ENCODE results near the gene KIR2DL3.
"Not testable (repeated sequence)": the region's sequence is repeated elsewhere in the genome, so short reads cannot be mapped to it uniquely, and the experiment has no call there.

Gene KIR2DL3

DNA sequence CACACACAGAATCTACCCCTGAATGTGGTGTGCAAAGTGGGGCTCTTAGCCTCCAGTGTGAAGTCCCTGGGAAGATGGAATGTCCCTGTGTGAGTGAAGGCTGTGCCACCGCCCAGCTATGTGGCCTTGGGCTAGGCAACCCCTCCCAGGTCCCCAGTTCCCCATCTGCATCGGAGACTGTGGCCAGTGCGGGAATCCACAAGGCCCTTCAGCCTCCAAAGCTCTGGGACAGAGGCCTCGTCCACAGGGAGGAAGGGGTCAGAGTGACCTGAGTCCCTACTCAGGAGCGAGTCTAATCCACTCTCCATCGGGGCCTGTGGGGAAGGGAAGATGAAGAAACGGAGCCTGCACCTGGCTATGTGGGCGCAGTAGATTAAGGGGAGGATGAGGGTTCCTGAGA is 33.4 kb upstream of the KIR2DL3 start:
- POLR2A ChIA-PET = no interaction called here
- DNase-seq (ENCODE audit: low read depth, low spot score) = no peak
- H3K4me3 ChIP-seq (ENCODE audit: low read depth, low read length) = no peak overlapping the region
- CTCF ChIA-PET = no interaction called here
- no peak for TF ChIP-seq CTCF (IDR thresholded peaks at IDR 0.05; ENCODE audit: insufficient read depth, low read length, missing control alignments)

GRCh38 chr19:54707962-54708361 is 30.4 kb upstream of the KIR2DL3 start:
- TF ChIP-seq CTCF (IDR thresholded peaks at IDR 0.05; ENCODE audit: insufficient read depth, low read length, missing control alignments) = no peak
- CTCF ChIA-PET = no interaction called here
- DNase-seq (ENCODE audit: low read depth, low spot score) = no peak
- no peak overlapping the region for H3K4me3 ChIP-seq (ENCODE audit: low read depth, low read length)
- POLR2A ChIA-PET = no interaction called here

DNA sequence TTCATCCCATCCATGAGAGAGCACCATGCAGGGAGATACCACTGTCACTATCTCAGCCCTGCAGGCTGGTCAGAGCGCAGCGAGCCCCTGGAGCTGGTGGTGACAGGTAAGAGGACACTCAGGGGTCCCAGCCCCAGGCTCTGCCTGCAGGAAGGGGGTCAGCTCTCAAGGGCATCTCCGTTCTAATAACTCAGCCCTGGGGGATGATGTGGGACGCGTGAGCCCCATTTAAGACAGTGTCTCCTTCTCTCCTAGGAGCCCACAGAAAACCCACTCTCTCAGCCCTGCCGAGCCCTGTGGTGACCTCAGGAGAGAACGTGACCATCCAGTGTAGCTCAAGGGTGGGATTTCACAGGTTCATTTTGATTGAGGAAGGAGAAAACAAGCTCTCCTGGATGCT is 29.5 kb upstream of the KIR2DL3 start:
- ChIA-PET POLR2A (no interaction called here), CTCF (no interaction called here)
- DNase-seq (ENCODE audit: low read depth, low spot score) = no peak
- H3K4me3 ChIP-seq (ENCODE audit: low read depth, low read length) = no peak overlapping the region
- no peak for TF ChIP-seq CTCF (IDR thresholded peaks at IDR 0.05; ENCODE audit: insufficient read depth, low read length, missing control alignments)

- CTCF ChIA-PET = no interaction called here
- no peak for DNase-seq (ENCODE audit: low read depth, low spot score)
- TF ChIP-seq CTCF (IDR thresholded peaks at IDR 0.05; ENCODE audit: insufficient read depth, low read length, missing control alignments) = no peak
- POLR2A ChIA-PET = no interaction called here
- no peak overlapping the region for H3K4me3 ChIP-seq (ENCODE audit: low read depth, low read length)
These were observed 28.9 kb upstream of the KIR2DL3 start for GRCh38 chr19:54709212-54709948.

GRCh38 chr19:54709956-54710355 is 28.4 kb upstream of the KIR2DL3 start:
- CTCF ChIA-PET; DNase-seq (ENCODE audit: low read depth, low spot score); POLR2A ChIA-PET; H3K4me3 ChIP-seq (ENCODE audit: low read depth, low read length): not testable (repeated sequence)

DNA sequence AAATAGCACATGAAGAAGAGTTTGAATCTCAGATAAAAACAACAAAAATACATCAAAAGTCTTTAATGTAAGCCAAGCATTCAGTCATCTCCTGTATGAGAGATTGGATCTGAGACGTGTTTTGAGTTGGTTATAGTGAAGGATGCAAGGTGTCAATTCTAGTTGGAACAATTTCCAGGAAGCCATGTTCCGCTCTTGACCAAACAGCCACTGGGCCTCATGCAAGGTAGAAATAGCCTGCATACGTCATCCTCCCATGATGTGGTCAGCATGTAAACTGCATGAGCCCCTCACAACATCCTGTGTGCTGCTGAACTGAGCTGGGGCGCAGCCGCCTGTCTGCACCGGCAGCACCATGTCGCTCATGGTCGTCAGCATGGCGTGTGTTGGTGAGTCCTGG is 14.2 kb upstream of the KIR2DL3 start, which contains the start of gene KIR3DL3:
Gene KIR3DL3, plus strand, starts transcription at position 301 of the 400 bp plus-strand sequence. Its CDS starts 55 bp downstream, at position 356.
- TF ChIP-seq CTCF (IDR thresholded peaks at IDR 0.05; ENCODE audit: insufficient read depth, low read length, missing control alignments) = no peak
- CTCF ChIA-PET = no interaction called here
- POLR2A ChIA-PET = no interaction called here
- no peak for DNase-seq (ENCODE audit: low read depth, low spot score)
- no peak within 1 kb of the TSS for H3K4me3 ChIP-seq (ENCODE audit: low read depth, low read length)

DNA sequence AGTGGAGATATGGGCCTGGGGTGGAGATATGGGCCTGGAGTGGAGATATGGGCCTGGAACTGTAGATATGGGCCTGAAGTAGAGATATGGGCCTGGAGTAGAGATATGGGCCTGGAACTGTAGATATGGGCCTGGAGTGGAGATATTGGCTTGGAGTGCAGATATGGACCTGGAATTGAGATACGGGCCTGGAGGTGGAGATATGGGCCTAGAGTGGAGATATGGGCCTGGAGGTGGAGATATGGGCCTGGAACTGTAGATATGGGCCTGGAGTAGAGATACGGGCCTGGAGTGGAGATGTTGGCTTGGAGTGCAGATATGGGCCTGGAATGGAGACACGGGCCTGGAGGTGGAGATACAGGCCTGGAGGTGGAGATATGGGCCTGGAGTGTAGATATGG is 13.7 kb upstream of the KIR2DL3 start:
- CTCF ChIA-PET = no interaction called here
- DNase-seq (ENCODE audit: low read depth, low spot score) = no peak
- POLR2A ChIA-PET = no interaction called here
- no peak for TF ChIP-seq CTCF (IDR thresholded peaks at IDR 0.05; ENCODE audit: insufficient read depth, low read length, missing control alignments)
- H3K4me3 ChIP-seq (ENCODE audit: low read depth, low read length) = no peak overlapping the region
